ENCODE results near the gene TBL3.
"Not testable (repeated sequence)": the region's sequence is repeated elsewhere in the genome, so short reads cannot be mapped to it uniquely, and the experiment has no call there.

The TBL3 gene

GRCh38 chr16:1944612-1945199 lies 27.1 kb upstream of the TBL3 start:
- no peak for DNase-seq

- DNase-seq = no peak
Observed at GRCh38 chr16:1945559-1946391, 26.1 kb upstream of the TBL3 start.

DNA sequence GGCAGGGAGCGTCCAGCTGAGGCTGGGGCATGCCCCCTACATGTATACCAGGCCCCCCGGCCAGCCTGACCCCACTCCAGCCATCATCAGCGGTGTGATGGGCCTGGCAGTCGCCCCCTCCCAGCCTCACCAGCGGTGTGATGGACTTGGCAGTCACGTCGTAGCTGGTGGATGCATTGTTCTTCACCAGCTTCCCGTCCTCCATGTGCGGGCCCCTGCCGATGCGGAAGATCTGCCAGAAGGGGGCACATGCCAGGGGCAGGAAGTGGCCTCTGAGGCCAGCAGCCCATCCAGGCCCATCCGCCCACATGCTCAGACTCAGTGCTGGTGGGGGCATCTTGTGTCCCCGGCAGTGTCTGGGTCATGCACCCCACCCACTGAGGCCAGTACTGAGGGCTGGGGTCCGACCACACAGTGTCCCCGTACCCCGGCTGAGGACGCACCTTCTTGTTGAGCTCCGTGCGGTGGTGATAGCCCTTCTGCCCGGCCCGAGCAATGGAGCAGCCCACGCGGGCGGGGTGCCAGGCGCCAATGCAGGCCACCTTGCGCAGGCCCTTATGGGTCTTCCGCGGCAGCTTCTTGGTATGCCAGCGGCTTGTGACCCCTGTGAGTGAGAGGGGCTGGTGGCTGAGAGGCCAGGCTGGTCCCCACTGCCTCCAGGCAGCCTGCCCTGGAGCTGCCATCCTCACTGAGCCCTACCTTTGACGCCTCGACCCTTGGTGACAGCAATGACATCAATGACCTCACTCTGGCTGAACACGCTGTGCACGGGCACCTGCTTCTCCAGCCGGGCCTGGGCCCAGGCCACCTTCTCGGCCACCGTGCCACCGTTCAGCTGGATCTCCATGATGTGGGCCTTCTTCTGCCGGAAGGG lies 25.1 kb upstream of the TBL3 start:
- DNase-seq = no peak

DNA sequence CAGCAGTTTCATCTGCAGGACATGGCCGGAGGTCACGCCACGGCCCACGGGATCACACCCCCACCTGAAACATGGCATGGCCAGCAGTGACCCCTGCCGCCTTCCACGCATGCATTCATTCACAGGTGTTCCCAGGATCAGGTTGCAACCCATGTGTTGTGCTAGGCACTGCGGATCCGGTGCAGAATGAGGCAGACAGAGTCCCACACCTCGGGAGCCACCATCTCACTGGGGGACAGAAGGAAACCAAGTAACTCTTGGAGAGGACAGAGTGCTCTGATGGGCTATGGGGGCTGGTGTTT lies 24.5 kb upstream of the TBL3 start:
- DNase-seq = no peak

GRCh38 chr16:1949507-1949906 lies 22.3 kb upstream of the TBL3 start:
- DNase-seq = no peak

DNA sequence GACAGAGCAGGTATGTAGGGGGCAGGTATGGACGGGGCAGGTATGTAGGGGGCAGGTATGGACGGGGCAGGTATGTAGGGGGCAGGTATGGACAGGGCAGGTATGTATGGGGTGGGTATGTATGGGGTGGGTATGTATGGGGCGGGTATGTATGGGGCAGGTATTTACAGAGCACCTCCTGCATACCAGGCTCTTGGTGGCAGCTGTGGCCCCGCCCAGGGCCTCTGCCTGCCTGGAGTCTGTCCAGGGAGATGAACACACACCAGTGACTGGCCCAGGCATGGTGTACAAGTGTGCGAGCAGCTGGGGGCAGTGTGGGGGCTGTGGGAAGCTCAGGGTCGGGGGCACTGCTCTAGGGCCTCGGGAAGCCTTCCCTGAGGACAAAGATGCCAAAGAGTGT lies 21.8 kb upstream of the TBL3 start:
- no peak for DNase-seq

DNA sequence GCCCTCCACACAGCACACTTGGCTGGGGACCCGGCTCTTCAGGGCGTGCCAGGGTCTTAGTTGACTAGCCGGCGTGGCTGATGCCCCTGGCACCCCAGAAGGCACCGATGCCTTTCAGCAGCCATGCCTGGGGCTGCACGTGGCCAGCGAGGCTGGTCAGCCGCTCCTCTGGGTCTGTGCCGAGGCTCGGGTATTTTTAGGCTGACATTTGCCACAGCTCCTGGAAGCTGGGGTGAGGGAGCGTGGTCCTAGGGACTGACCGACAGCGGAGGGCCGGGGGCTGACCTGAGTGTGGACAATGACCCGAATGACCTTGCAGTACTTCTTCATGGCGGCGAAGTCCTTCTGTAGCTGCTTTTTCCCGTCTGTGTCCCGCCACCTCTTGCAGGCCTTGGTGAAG lies 21.3 kb upstream of the TBL3 start:
- no peak for DNase-seq

DNA sequence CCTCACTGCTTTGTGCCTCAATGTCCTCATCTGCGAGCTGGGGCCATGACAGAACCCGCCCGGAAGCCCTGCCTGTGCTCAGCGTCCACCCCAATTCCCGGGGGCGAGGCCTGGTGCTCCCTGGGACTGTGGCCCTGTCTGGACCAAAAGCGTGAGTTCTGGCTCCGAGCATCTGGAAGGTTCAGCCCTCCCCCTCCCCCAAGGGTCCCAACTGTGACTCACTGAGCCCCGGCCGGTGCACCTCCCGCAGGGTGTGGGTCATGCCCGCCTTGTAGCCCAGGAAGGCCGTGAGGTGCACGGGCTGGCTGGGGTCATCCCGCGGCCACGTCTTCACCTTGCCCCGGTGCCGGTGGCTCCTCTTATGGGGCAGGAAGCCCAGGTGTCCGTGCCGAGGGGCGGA lies 18.1 kb upstream of the TBL3 start:
- DNase-seq = no peak

- not testable (repeated sequence) for DNase-seq
Observed at GRCh38 chr16:1957434-1958142, 14.3 kb upstream of the TBL3 start.

- DNase-seq = not testable (repeated sequence)
Observed at GRCh38 chr16:1958143-1958491, 13.7 kb upstream of the TBL3 start.

- DNase-seq = no peak
Observed at GRCh38 chr16:1958715-1959268, 13.1 kb upstream of the TBL3 start.

DNA sequence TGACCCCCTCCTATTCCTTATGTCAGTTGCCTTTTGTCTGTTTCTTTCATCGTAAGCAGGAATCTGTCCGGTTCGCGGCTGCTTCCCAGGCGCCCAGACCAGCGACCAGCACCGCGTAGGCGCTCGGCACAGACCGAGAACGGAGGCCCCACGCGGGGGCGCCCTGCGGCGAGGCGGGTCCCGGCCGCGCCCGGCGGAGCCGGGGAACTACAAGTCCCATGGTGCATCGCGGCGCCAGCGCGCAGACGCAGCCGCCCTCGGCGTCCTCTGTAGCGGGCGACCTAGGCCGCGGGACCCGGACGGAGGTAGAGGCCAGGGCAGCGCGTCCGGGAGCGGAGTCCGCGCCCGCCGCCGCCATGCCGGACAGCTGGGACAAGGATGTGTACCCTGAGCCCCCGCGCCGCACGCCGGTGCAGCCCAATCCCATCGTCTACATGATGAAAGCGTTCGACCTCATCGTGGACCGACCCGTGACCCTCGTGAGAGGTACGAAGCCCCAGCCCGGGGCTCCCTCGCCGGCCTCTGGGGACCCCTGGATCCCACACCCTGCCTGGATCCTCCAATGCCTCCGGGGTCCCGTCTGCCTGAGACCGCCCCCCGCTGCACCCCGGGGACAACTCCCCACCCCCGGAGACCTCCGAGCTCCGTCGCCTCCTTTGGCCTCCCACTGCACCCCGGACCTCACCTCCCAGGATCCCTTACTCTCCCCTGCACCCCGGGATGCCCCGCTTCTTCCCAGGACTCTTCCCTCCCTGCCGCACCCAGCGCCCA lies 12.4 kb upstream of the TBL3 start, which contains the start of gene NDUFB10:
TSS of gene NDUFB10 (plus strand) at position 270 of the 771 bp plus-strand sequence. CDS start at position 357, 87 bp downstream.
- DNase-seq = peak; percentile 91

DNA sequence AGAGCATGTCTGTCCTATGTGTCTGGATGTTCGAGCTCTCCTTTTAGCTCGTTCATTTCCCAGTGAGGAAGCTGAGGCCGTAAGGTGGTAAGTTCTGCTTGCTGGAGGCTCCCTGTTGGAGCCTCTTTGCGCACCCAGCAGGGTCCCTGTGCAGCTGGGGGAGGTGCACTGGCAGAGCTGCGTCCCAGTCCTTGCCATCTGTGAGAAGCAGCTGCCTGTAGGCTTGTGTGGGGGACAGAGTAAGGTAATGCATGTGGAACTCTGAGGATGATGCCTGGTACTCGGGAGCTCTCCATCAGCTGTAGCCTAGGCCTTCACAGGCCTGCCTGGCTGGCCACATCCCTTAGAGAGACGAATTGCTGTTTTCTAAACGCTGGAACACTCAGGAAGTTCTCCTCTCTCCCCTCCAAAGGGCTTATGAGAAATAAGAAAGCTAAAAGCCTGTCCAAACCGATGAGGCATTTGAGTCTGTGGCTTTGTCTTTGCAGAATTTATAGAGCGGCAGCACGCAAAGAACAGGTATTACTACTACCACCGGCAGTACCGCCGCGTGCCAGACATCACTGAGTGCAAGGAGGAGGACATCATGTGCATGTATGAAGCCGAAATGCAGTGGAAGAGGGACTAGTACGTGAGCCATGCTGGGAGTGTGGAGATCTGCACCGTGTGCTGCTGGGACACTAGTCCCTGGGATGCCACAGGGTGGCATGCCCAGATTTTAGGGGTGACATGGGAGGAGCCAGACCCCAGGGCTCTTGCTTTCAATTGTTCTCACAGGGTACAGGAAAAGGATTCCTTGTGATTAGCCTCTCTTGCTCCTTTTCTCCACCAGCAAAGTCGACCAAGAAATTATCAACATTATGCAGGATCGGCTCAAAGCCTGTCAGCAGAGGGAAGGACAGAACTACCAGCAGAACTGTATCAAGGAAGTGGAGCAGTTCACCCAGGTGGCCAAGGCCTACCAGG lies 10.9 kb upstream of the TBL3 start:
- DNase-seq = peak; percentile 48

DNA sequence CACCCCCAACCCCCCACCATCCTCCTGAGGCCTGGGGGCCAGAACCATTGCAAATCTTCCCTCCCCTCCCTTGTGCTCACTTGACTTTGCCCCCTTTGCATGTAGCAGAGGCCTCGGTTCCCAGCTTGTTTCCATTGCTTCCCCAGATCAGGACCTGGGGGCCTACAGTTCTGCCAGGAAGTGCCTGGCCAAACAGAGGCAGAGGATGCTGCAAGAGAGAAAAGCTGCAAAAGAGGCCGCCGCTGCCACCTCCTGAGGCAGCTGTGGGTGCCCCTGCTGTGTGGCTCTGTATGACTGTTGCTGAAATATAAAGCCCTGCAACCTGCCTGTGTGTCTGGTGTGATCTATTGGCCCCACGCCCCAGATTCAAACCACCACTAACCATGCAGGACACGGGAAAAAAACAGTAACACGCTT lies 10.2 kb upstream of the TBL3 start:
- no peak for DNase-seq

GRCh38 chr16:1962161-1963153 lies 9.4 kb upstream of the TBL3 start:
- DNase-seq = not testable (repeated sequence)

GRCh38 chr16:1963806-1964505 lies 7.9 kb upstream of the TBL3 start:
- peak; percentile 55 for DNase-seq

GRCh38 chr16:1964506-1965395 lies 7.1 kb upstream of the TBL3 start, which contains the start of gene RPS2:
Gene RPS2 (minus strand): TSS chr16:1964826. CDS start chr16:1964625, 201 bp downstream.
- peak; percentile 100 for DNase-seq

All from CD4-positive, alpha-beta T cell treated with Interleukin-10 for 1 hour (primary cell).